GM12878 (cell line): ENCODE results near the gene CNTLN. TPM values are rescaled to one million over a fixed set of nuclear protein-coding genes. Genes with fewer than 3 reads are reported as not detected.

Experiments used
- ATAC-seq: fragments of 200-7000 bp; cut with Tn5 transposase; 3 replicates; pipeline ENCODE4 v1.9.1; 2020; ENCODE audit warnings: mild to moderate bottlenecking, moderate library complexity
- BruUV-seq: library from RNA; stranded (reverse); fragments of 400-500 nt; replicated peaks from 2 replicates; lab custom pipeline; 2021; lab: Mats Ljungman, UMichigan
- CTCF ChIA-PET: fragments of 300-600 bp; sonication (Branson Sonifier 250); formaldehyde crosslinking; extraction: SDS; loops from one replicate; lab custom pipeline; 2021; ENCODE audit warnings: inconsistent platforms; lab: Yijun Ruan, JAX
- POLR2A ChIA-PET: fragments of 350-600 bp; formaldehyde crosslinking; extraction: SDS; loops from one replicate; lab custom pipeline; 2021; ENCODE audit warnings: inconsistent platforms; lab: Charles Lee
- RAD21 ChIA-PET: fragments of 300-600 bp; sonication (Branson Sonifier 250); formaldehyde crosslinking; loops from one replicate; lab custom pipeline; 2023; ENCODE audit warnings: antibody characterized with exemption; ENCODE audit not compliant: unreplicated experiment; lab: Charles Lee
- SMC1A ChIA-PET: fragments of 300-600 bp; sonication (Branson Sonifier 250); formaldehyde crosslinking; loops from one replicate; lab custom pipeline; 2023; ENCODE audit not compliant: unreplicated experiment, uncharacterized antibody; lab: Charles Lee
- DNase-seq: peaks from one replicate; pipeline ENCODE4 v3.0.0-alpha.2; 2011; ENCODE audit warnings: low read depth, low spot score
- FAIRE-seq: peaks from 3 replicates; lab custom pipeline; 2011; peaks lifted over from hg19 to GRCh38; lab: Jason Lieb, UNC
- H2AFZ ChIP-seq: 2 replicates; pipeline ENCODE4 v1.6.0; 2011; ENCODE audit warnings: low read depth, low read length, control low read depth; ENCODE audit not compliant: control insufficient read depth
- H3K27ac ChIP-seq: 2 replicates; pipeline ENCODE4 v1.5.1; 2011; ENCODE audit warnings: control low read depth; ENCODE audit not compliant: control insufficient read depth, insufficient read depth
- H3K27me3 ChIP-seq, 2 experiments: replicated peaks in 1 of 2; 2 replicates each; pipeline versions ENCODE4 v1.6.0 to v1.6.1; 2011; ENCODE audit warnings: low read length in 1 of 2; ENCODE audit not compliant: control insufficient read depth in 2 of 2, insufficient read depth in 2 of 2
- H3K36me3 ChIP-seq, 2 experiments: 2 replicates each; pipeline ENCODE4 v1.5.1; 2011; ENCODE audit warnings: low read length in 1 of 2; ENCODE audit not compliant: control insufficient read depth in 2 of 2, insufficient read depth in 2 of 2
- H3K4me1 ChIP-seq: 2 replicates; pipeline ENCODE4 v1.6.1; 2011; ENCODE audit warnings: mild to moderate bottlenecking, low read length, moderate library complexity, mixed read lengths; ENCODE audit not compliant: control insufficient read depth, insufficient read depth
- H3K4me2 ChIP-seq: 2 replicates; pipeline ENCODE4 v1.6.0; 2011; ENCODE audit warnings: control low read depth; ENCODE audit not compliant: control insufficient read depth, insufficient read depth
- H3K4me3 ChIP-seq: fragments of 200-600 bp; sonication (generic); 2 replicates; pipeline ENCODE4 v1.5.1; 2016
- H3K79me2 ChIP-seq: 2 replicates; pipeline ENCODE4 v1.6.0; 2011; ENCODE audit warnings: low read length; ENCODE audit not compliant: control insufficient read depth, insufficient read depth
- H3K9ac ChIP-seq: 2 replicates; pipeline ENCODE4 v1.8.0; 2011; ENCODE audit warnings: low read length, control low read depth, mixed read lengths; ENCODE audit not compliant: control insufficient read depth, insufficient read depth
- H3K9me3 ChIP-seq: replicated peaks from 3 replicates; pipeline ENCODE4 v1.5.1; 2011; ENCODE audit warnings: mild to moderate bottlenecking, low read length; ENCODE audit not compliant: control insufficient read depth, insufficient read depth
- H4K20me1 ChIP-seq: 2 replicates; pipeline ENCODE4 v1.6.0; 2011; ENCODE audit not compliant: control insufficient read depth, insufficient read depth
- BRCA1 ChIP-seq: IDR thresholded peaks from 2 replicates; pipeline ENCODE4 v1.6.1; 2011; ENCODE audit warnings: low read depth, low read length, improper control_type of control experiment
- JUNB ChIP-seq: IDR thresholded peaks from 2 replicates; pipeline ENCODE4 v1.6.1; 2016; ENCODE audit warnings: antibody characterized with exemption, mild to moderate bottlenecking
- NFYB ChIP-seq: IDR thresholded peaks from 2 replicates; pipeline ENCODE4 v1.6.1; 2011; ENCODE audit warnings: low read depth, mild to moderate bottlenecking, low read length, improper control_type of control experiment, moderate library complexity; ENCODE audit not compliant: insufficient read depth
- NKRF ChIP-seq: fragments of 450-650 bp; conservative IDR thresholded peaks from 2 replicates; pipeline ENCODE4 v1.6.1; 2017; ENCODE audit warnings: mild to moderate bottlenecking, moderate library complexity
- RELA ChIP-seq: fragments of 450-650 bp; IDR thresholded peaks from 2 replicates; pipeline ENCODE4 v1.8.0; 2014; ENCODE audit warnings: borderline replicate concordance; ENCODE audit not compliant: partially characterized antibody
- TARDBP ChIP-seq: IDR thresholded peaks from 2 replicates; pipeline ENCODE4 v1.6.1; 2016; ENCODE audit warnings: borderline replicate concordance
- YBX1 ChIP-seq: fragments of 450-650 bp; IDR thresholded peaks from 2 replicates; pipeline ENCODE4 v1.6.1; 2016; ENCODE audit warnings: antibody characterized with exemption
- WGBS: methylation state at CpG from one replicate; pipeline ENCODE4 v1.1.6; 2016; ENCODE audit warnings: low lambda C conversion rate; ENCODE audit not compliant: insufficient replicate concordance, insufficient coverage; ENCODE audit errors: missing lambda C conversion rate; 5-methylcytosine and 5-hydroxymethylcytosine counted together
- in situ Hi-C: fragments of 300-500 bp; cut with MboI; formaldehyde crosslinking; loops from 9 replicates; pipeline ENCODE4 v1.14.3; 2018; ENCODE audit warnings: mixed read lengths
- intact Hi-C: fragments of 100-400 bp; cut with micrococcal nuclease; formaldehyde crosslinking; loops from one replicate; pipeline ENCODE4 v1.14.2; 2022; ENCODE audit not compliant: unreplicated experiment
- polyA plus RNA-seq, 11 experiments: library from polyadenylated mRNA; depleted of rRNA in 4 of 11; unstranded in 6 of 11; stranded (reverse) in 5 of 11; fragments of >200 nt; fragmentation: Nextera tagmentation in 4 of 11; fragmentation: Illumina TruSeq in 1 of 11; extraction: Ambion mirVana in 4 of 11; extraction: Trizol in 1 of 11; gene quantifications; 1 replicate in 1 of 11; 2 replicates in 10 of 11; pipeline versions ENCODE4 v1.2.1 to v1.2.3, GENCODE V29; 2011 to 2016; ENCODE audit warnings: inconsistent platforms in 2 of 11, missing spikeins in 2 of 11, low read depth in 1 of 11
- total RNA-seq, 4 experiments: library from RNA; depleted of rRNA in 3 of 4; stranded (reverse); fragments of >200 nt in 3 of 4; fragmentation: Illumina TruSeq in 1 of 4; extraction: Trizol in 1 of 4; gene quantifications; 2 replicates each; pipeline versions ENCODE4 v1.2.1 to v1.2.3, GENCODE V29; 2013 to 2021

CNTLN gene
- total and polyA plus RNA-seq, 10 of the 15 experiments (the other 5 are each of a cell fraction or from before 2014, with no cell fraction given), result 0.01 to 7.0 (median 0.03) TPM; not detected in 4

GRCh38 chr9:17487467-17487866 is 352.6 kb downstream of the CNTLN start:
- H3K36me3 ChIP-seq, result no peaks in the 10 kb centered on the region
- FAIRE-seq, result no peak
- ChIA-PET CTCF (no interaction called here), POLR2A (no interaction called here), RAD21 (no interaction called here), SMC1A (no interaction called here)
- intact Hi-C loops (no loop called here), in situ Hi-C loops (no loop called here)
- TF ChIP-seq BRCA1 (no peak), JUNB (no peak), NFYB (no peak), NKRF (no peak), TARDBP (no peak), RELA (no peak), YBX1 (no peak)
- H4K20me1 ChIP-seq, result no peaks in the 10 kb centered on the region
- H3K9ac ChIP-seq, result no peak overlapping the region
- under 1% methylated on average over 6 of the region's 6 CpGs for WGBS
- no peak overlapping the region for H3K4me3 ChIP-seq
- H3K9me3 ChIP-seq, result no peaks in the 10 kb centered on the region
- BruUV-seq, result no TSS peak
- no peaks in the 10 kb centered on the region for H3K4me1 ChIP-seq
- no peak overlapping the region for H2AFZ ChIP-seq
- no peaks in the 10 kb centered on the region for H3K27me3 ChIP-seq
- ATAC-seq, result no peak
- no peak overlapping the region for H3K4me2 ChIP-seq
- H3K27ac ChIP-seq, result no peak overlapping the region
- H3K79me2 ChIP-seq, result no peaks in the 10 kb centered on the region
- DNase-seq, result no peak
